GM12892 (cell line): ENCODE measurements around the gene FGF12.
"Not testable (repeated sequence)": the region's sequence is repeated elsewhere in the genome, so short reads cannot be mapped to it uniquely, and the experiment has no call there.

ENCODE experiments used
- POLR2A ChIP-seq: IDR thresholded peaks from 2 replicates; pipeline ENCODE4 v1.6.1; 2011; ENCODE audit warnings: low read depth, low read length, control low read depth
- POLR2AphosphoS5 ChIP-seq: IDR thresholded peaks from 2 replicates; pipeline ENCODE4 v1.6.1; 2011; ENCODE audit warnings: low read depth, low read length, control low read depth
- TAF1 ChIP-seq: IDR thresholded peaks from 2 replicates; pipeline ENCODE4 v1.6.1; 2011; ENCODE audit warnings: low read depth, mild to moderate bottlenecking, control low read depth, low read length, borderline replicate concordance

DNA sequence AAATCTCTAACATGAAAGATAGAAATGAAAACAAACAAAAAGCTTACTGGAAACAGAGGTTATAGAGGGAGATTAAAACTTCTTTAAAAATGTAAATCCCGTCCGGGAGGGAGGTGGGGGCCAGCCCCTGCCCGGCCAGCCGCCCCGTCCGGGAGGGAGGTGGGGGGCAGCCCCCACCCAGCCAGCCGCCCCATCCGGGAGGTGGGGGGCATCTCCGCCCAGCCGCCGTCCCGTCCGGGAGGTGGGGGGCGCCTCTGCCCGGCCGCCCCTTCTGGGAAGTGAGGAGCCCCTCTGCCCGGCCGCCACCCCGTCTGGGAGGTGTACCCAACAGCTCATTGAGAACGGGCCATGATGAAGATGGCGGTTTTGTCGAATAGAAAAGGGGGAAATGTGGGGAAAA, 16.2 kb downstream of the FGF12 start:
- TF ChIP-seq POLR2A, POLR2AphosphoS5, TAF1: not testable (repeated sequence)
